RWPE2 (cell line): ENCODE data around the gene DSCAML1.

Source experiments
- ATAC-seq: fragments of 200-7000 bp; cut with Tn5 transposase; 3 replicates; pipeline ENCODE4 v1.9.1; 2021; ENCODE audit warnings: low read depth
- DNase-seq: peaks from one replicate; pipeline ENCODE4 v3.0.0-alpha.2; 2020; ENCODE audit warnings: low spot score
- H3K27ac ChIP-seq: fragments of 450-650 bp; 2 replicates; pipeline ENCODE4 v1.5.1; 2017; ENCODE audit warnings: mild to moderate bottlenecking; ENCODE audit not compliant: poor library complexity, severe bottlenecking
- H3K27me3 ChIP-seq: fragments of 250-450 bp; sonication (Bioruptor Pico); 2 replicates; pipeline ENCODE4 v1.5.1; 2021; ENCODE audit warnings: mild to moderate bottlenecking, moderate library complexity; ENCODE audit not compliant: insufficient read depth, poor library complexity, severe bottlenecking
- H3K36me3 ChIP-seq: fragments of 250-450 bp; sonication (Bioruptor Pico); 2 replicates; pipeline ENCODE4 v1.5.1; 2020; ENCODE audit warnings: low read depth, mild to moderate bottlenecking, moderate library complexity
- H3K4me1 ChIP-seq: fragments of 250-450 bp; sonication (Bioruptor Pico); 2 replicates; pipeline ENCODE4 v1.5.1; 2021; ENCODE audit warnings: mild to moderate bottlenecking, moderate library complexity; ENCODE audit not compliant: insufficient read depth, poor library complexity, severe bottlenecking
- H3K4me3 ChIP-seq: fragments of 250-450 bp; sonication (Bioruptor Pico); 2 replicates; pipeline ENCODE4 v1.5.1; 2021; ENCODE audit warnings: mild to moderate bottlenecking, moderate library complexity; ENCODE audit not compliant: severe bottlenecking
- H3K9me3 ChIP-seq: fragments of 250-450 bp; sonication (Bioruptor Pico); 2 replicates; pipeline ENCODE4 v1.5.1; 2021; ENCODE audit warnings: mild to moderate bottlenecking, moderate library complexity; ENCODE audit not compliant: severe bottlenecking
- TF ChIP-seq, protein P1 (sequence below): fragments of 450-650 bp; IDR thresholded peaks from one replicate; pipeline ENCODE4 v1.5.1; 2017; ENCODE audit warnings: mild to moderate bottlenecking, moderate library complexity; ENCODE audit not compliant: poor library complexity, severe bottlenecking

Gene DSCAML1

DNA sequence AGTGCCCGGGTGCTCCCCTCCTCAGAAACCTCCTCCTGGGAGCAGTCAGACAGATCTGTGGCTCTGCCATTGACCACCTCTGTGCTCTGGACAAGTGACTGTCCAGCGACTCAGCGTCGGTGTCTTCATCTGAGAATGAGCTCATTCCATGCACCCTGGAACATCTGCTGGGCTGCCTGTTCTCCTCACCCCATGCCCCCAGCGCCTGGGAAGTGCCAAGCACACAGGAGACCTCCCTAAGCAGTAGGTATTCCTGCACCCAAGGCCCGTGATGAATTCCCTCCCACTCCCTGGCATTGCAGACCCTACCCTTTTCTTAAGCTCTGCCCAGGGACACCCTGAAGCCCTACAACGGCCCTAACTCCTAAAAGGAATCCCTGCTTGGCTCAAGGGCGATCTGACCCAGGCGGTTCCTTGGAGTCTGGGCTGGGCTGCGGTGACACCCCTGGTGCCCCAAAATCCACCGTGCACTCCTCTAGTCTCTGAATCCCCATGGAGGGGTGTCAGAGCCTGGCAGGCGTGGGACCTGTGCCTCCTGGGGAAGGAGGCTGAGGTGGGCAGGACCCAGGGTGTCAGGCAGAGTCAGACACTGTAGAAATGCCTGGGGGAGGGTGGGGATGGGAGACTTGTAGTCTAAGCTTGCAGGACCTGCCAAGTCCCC, 377.4 kb downstream of the DSCAML1 start:
- Histone ChIP-seq H3K4me3 (no peak overlapping the region), H3K27me3 (no peaks in the 10 kb centered on the region), H3K4me1 (no peaks in the 10 kb centered on the region), H3K9me3 (no peaks in the 10 kb centered on the region), H3K27ac (no peak overlapping the region), H3K36me3 (no peaks in the 10 kb centered on the region)
- ATAC-seq (peak; percentile 15; the same call in 1 of the 3 replicates), DNase-seq (no peak)
- TF ChIP-seq, protein P1, sequence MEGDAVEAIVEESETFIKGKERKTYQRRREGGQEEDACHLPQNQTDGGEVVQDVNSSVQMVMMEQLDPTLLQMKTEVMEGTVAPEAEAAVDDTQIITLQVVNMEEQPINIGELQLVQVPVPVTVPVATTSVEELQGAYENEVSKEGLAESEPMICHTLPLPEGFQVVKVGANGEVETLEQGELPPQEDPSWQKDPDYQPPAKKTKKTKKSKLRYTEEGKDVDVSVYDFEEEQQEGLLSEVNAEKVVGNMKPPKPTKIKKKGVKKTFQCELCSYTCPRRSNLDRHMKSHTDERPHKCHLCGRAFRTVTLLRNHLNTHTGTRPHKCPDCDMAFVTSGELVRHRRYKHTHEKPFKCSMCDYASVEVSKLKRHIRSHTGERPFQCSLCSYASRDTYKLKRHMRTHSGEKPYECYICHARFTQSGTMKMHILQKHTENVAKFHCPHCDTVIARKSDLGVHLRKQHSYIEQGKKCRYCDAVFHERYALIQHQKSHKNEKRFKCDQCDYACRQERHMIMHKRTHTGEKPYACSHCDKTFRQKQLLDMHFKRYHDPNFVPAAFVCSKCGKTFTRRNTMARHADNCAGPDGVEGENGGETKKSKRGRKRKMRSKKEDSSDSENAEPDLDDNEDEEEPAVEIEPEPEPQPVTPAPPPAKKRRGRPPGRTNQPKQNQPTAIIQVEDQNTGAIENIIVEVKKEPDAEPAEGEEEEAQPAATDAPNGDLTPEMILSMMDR, result no peak

DNA sequence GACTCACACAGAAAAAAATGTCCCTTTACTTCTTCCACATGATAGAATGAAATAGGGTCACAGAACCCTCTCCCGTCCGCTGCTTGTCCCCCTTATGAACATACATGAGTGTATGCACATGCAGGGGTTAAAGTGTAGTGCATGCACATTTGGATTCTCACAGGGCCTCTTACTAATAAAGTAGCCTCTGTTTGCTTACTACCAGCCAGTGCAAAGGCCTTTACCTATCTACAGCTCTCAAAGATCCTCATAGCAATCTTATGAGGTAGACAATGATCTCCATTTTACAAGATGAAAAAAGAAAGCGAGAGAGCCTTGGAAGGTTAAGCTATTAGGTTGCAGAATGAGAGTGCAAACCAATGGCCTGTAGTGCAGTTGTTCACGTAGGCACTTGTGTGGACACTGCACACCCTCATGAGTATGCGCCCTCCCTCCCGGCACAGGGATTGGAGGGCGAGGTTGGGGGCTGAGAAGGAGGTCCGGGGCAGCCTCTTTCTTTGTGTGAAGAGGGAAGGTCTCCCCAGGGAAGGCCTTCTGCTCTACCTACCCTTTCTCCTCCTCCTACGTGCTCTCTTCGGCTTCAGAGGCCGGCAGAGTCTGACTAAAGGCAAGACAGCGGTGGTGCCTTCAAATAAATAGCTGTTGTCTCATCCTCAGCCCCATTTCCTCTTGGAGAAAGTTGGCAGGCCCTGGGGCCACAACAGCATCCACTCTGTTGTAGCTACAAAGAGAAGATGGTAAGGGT, 378.1 kb downstream of the DSCAML1 start:
- Histone ChIP-seq H3K27me3 (no peaks in the 10 kb centered on the region), H3K9me3 (no peaks in the 10 kb centered on the region), H3K27ac (no peak overlapping the region), H3K4me1 (no peaks in the 10 kb centered on the region), H3K36me3 (no peaks in the 10 kb centered on the region), H3K4me3 (no peak overlapping the region)
- ATAC-seq (no peak), DNase-seq (no peak)
- TF ChIP-seq, protein P1, result no peak

DNA sequence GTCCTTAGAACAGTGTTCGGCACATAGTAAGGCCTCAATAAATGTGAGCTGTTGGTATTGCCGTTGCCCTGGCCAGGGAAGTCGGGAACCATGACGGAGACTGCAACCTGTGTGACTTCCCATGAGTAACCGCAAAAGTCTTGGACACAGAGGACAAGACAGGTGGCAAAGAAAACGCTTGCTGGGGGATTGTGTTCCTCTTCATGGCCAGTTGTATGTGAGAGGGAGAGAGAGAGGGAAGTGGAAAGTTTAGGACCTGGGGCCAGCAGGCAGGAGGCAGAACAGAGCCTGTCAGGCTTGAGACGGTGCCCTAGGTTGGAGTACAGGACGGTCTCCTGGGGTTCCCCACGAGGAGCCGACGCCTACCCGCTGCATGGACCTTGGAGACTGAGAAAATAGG, 379.2 kb downstream of the DSCAML1 start:
- TF ChIP-seq, protein P1, result no peak
- Histone ChIP-seq H3K4me1 (no peaks in the 10 kb centered on the region), H3K27ac (no peak overlapping the region), H3K36me3 (no peaks in the 10 kb centered on the region), H3K4me3 (no peak overlapping the region), H3K27me3 (no peaks in the 10 kb centered on the region), H3K9me3 (no peaks in the 10 kb centered on the region)
- ATAC-seq (no peak), DNase-seq (no peak)

DNA sequence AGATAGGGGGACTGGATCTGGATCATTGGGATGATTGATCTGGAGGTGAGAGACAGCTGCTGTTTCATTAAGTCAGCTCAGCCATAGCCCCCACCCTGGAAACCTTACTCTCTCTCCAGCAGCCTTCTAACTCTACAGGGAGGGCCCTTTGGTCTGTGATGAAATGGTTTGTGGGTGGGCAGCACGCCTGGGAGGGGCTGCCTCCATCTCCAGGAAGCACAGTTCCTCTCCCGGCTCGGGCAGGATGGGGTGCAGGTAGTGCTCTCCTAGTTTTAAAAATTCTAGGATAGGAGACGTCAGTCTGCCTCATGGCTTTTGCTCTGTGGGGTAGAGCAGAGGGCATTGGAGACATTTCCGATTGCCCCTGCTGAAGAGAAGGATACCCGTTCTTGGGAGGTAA, 379.7 kb downstream of the DSCAML1 start:
- Histone ChIP-seq H3K27me3 (no peaks in the 10 kb centered on the region), H3K9me3 (no peaks in the 10 kb centered on the region), H3K4me1 (no peaks in the 10 kb centered on the region), H3K27ac (no peak overlapping the region), H3K4me3 (no peak overlapping the region), H3K36me3 (no peaks in the 10 kb centered on the region)
- ATAC-seq (no peak), DNase-seq (no peak)
- TF ChIP-seq, protein P1, result no peak
